Measurements from ENCODE around the gene GPR132.
"Not testable (repeated sequence)": the region's sequence is repeated elsewhere in the genome, so short reads cannot be mapped to it uniquely, and the experiment has no call there.

The GPR132 gene

DNA sequence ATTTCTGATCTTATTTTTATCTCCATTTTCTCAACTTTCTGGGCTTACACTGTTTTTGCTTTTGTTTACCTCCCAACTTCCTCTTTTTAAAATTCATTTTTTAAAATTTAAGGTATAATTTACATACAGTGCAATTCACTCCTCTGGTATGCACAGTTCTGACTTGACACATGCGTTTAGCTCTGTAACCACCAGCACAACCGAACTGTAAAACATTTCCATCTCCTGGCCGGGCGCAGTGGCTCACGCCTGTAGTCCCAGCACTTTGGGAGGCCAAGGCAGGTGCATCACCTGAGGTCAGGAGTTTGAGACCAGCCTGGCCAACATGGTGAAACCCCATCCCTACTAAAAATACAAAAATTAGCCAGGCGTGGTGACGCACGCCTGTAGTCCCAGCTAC, 16.2 kb upstream of the GPR132 start:
- DNase-seq, result peak in 1 of 42 donors; percentile 27
- intact Hi-C loops (cut with DNase I), result not testable (repeated sequence)

DNA sequence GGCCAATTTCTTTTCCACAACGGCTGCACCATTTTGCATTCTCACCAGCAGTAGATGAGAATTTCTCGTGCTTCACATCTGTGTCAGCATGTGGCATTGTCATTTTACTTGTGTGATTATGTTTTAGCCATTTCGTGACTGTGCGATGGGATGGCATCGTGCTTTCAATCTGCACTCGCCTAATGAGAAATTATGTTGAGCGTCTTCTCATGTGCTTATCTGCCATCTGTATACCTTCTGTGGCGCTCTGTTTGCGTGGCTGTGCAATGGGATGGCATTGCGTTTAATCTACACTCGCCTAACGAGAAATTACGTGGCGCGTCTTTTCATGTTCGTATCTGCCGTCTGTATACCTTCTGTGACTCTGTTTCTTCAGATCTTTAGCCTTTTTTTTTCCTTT, 14.9 kb upstream of the GPR132 start:
- intact Hi-C loops (cut with DNase I), result no loop called here
- no peak for DNase-seq

DNA sequence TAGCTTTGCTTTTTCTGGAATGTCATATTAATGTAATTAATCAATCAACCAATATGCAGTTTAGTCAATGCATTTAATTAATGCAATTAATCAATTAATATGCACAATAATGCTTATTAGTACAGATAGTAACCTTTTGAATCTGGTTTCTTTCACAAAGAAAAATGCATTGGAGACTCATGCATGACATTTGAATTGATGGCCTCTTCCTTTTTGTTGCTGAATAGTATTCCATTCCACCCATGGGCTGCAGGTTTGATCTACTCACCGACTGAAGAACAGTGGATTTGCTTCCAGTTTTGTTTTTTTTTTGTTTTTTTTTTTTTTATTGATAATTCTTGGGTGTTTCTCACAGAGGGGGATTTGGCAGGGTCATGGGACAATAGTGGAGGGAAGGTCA, 13.1 kb upstream of the GPR132 start:
- intact Hi-C loops (cut with DNase I), result no loop called here
- no peak for DNase-seq

GRCh38 chr14:105077649-105077995, 12.4 kb upstream of the GPR132 start:
- intact Hi-C loops (cut with DNase I), result no loop called here
- DNase-seq, result no peak

DNA sequence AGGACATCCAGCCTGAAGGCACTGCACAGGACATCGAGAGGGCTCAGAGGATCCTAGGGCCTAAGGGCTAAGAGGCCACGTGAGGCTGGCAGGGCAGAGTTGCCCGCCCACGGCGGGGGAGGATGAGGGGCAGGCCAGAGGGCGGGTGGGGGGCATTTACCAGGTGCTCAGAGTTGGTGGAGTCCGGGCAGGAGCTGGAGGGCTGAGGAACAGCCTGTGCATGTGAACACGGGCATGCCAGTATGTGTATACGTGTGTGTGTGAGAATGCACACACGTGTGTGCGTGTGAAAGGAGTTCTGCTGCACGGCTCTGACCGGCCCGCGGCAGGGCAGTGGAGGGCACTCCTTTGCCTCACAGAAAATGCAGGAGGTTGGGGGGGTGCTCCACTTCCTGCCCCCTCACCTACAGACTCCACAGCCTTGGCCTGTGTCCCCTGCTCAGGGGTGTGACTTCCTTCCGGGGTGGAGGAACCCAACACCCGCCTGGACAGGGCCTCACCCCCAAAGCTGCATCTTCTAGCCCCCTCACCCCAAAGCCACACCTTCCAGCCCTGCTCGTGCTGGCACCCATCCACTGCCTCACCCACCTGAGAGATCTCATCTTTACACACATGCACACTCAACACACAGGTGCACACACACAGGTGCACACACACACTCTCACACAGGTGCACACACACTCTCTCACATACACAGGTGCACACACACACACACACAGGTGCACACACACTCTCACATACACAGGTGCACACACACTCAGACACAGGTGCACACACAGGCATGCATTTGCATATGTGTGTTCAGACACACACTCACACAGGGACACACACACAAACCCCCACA, 11.8 kb upstream of the GPR132 start:
- no peak for DNase-seq
- intact Hi-C loops (cut with DNase I), result no loop called here

- DNase-seq, result no peak
- intact Hi-C loops (cut with DNase I), result no loop called here
These were observed 11.1 kb upstream of the GPR132 start for GRCh38 chr14:105076296-105076804.

DNA sequence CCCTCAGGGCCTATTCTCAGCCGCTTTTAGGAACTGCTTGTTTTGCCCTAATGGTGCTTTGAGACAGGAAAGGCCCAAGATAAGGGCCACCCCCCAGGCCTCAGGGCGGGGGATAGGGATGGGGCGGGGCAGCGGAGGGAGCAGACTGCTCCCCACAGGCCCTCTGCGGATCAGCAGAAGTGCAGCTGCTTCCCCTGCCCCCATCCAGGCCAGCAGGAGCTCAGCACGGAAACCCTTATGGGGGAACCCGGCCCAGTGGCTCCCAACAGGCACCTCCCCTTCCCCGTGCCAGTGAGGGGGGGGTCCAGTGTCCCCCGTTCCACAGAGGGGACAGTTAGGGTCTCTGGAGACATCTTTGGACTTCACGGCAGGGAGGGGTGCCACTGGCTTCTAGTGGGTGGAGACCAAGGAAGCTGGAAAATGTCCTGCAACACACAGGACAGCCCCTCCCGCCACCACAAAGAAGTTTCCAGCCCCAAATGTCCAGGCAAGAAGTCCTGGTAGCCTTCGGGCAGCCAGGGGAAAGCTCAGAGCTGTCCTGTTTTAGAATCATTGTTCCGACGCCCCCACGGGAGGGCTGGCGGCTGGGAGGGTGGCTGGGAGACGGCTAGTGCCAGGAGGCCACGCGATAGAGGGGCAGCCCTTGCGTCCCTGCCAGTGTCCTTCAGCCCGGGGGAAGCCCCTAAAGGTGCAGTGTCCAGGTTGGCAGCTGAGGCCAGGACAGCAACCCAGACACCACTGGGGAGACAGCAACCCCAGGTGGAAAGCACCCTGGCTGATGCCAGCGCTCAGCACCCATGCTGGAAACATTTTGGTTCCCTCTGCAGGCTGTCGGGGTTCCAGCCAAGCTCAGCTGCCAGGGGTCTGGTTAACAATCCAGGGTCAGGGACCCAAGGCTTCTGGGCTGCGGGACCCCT, 10.4 kb upstream of the GPR132 start:
- DNase-seq, result peak in 11 of 42 donors; percentile 36 to 55 (median 46)
- intact Hi-C loops (cut with DNase I), result no loop called here

DNA sequence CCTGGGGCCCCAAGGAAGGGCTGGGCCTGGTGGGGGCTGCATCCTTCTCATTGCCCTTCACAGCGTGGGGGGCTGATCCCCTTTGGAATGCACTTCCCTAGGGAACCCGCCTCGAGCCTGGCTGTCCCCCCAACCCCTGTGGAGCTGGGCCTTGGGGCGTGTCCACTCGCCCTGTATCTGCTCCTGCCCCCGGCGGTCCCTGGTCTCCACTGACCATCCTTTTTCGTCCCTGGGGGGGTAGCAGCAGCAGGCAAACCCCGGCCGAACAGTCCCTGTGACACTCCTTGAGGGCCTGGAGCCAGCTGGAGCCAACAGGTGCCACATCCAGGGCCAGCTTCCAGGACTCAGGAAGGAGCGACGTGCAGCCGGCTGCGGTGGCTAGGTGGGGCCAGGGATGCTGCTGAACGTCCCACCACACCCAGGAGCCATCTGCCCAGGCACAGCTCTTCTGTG, 9.4 kb upstream of the GPR132 start:
- intact Hi-C loops (cut with DNase I), result no loop called here
- no peak for DNase-seq

DNA sequence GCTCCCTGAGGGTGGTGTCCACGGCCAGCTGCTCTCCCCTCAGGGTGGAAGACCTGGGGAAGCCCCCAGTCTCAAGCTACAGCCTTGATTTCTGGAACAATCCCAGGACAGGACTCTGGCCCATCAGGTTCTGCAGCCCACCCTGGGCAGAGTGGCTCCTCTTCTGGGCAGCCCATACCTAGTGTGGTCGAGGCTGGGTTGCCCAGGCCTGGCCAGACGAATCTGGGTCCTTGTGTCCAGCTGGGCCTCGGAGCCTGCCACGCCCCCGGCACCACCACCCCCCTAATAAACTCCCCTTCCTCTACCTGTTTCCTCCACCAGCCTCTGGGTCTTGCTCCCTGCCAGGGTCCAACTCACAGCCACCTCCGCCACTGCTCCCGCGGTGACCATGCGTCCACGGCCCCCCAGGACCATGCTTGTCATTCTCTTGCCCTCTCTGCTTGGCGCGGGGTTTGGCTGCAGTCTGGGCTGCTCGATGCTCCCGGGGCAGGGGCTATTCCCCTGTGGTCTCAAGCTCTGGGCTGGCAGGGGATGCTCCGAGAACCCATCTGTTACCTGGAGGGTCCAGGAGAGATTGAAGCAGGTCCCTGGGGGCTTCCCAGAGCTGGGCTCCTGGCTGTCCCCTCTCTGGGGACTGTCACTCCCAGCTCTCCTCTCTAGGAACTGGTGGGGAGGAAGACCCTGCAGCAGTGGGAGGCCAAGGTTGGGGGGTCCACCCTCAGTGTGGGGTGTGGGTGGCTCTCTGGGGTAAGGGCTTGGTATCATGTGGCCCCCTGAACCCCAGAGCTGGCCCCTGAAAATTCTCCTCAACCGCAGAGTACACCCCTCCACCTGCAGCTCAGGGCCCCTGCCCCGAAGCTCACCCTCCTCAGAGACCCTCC, 8.7 kb upstream of the GPR132 start:
- intact Hi-C loops (cut with DNase I), result no loop called here
- DNase-seq, result no peak

- intact Hi-C loops (cut with DNase I), result no loop called here
- no peak for DNase-seq
These were observed 7.9 kb upstream of the GPR132 start for GRCh38 chr14:105072892-105073719.

- no peak for DNase-seq
- intact Hi-C loops (cut with DNase I), result no loop called here
These were observed 7.2 kb upstream of the GPR132 start for GRCh38 chr14:105072381-105072861.

- DNase-seq, result no peak
These were observed 6.7 kb upstream of the GPR132 start for GRCh38 chr14:105071942-105072341.

DNA sequence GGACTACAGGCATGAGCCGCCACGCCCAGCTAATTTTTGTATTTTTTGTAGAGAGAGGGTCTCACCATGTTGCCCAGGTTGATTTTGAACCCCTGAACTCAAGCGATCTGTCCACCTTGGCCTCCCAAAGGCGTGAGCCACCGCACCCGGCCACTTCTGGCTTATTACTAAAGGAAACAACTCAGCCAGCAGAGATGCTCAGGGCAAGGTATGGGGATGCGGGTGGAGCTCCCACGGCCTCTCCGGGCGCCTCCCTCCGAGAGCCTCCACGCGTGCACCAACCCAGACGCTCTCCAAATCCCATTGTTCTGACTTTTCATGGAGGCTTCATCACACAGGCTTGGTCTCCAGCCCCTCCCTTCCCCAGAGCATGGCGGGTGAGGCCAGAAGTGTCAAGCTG, 6.1 kb upstream of the GPR132 start:
- no peak for DNase-seq
- intact Hi-C loops (cut with DNase I), result no loop called here

More at GRCh38 chr14:105071942-105072341, 6.7 kb upstream of the GPR132 start:
- intact Hi-C loops (cut with DNase I), result no loop called here

- intact Hi-C loops (cut with DNase I), result no loop called here
- DNase-seq, result no peak
These were observed 5.5 kb upstream of the GPR132 start for GRCh38 chr14:105070760-105071137.

DNA sequence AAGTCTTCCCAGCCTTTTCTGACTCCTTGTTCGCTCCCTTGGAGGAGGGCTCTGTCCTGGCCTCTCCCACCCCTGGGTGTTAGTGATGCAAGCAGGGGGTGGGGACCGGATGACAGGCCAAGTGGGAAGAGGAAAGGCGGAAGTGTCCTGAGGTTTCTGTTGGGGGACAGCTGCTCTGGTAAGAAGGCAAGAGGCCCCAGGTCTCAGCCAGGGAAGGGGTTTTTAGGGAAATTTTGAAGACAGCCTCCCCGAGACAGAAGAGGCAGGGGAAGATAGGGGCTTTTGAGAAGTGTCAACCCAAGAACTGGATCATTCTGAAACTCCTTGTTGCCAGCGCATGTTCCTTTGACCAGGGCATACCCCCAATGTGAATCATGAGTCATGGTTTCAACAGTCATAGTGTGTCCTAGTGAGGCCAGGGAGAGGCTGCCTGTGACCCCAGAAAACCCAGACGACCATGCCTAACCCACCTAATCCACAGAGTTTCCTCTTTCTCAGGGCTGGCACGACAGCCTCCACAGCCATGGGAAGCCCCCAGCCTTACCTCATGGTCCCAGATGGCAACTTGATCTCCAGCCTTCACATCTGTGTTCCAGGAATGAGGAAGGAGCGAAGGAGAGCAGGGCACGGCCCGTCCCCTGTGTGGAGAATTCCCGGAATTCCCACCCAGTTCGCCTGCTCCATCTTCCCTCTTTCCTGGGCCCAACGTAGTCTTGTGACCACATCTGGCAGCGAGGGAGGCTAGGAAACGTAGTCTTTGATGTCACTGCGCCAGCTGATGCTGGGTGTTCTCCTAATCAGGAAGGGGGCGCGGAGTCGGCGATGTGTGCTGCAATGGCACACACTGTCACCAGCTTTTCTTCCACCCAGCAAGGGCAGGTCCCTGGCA, 4.9 kb upstream of the GPR132 start:
- intact Hi-C loops (cut with DNase I), result no loop called here
- peak in 6 of 42 donors; percentile 28 to 54 (median 39) for DNase-seq

DNA sequence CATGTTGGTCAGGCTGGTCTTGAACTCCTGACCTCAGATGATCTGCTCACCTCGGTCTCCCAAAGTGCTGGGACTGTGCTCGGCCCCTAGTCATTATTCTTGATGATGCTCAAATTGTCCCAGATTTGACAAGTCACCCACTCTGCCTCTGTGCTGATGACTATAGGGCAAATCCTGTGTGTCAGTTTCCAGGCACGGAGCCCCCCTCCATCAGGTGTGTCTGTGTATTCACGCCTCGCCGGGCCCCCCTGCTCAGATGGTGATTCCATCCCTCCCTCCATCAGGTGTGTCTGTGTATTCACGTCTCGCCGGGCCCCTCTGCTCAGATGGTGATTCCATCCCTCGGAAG, 4.3 kb upstream of the GPR132 start:
- DNase-seq, result no peak
- intact Hi-C loops (cut with DNase I), result no loop called here

- DNase-seq, result no peak
- intact Hi-C loops (cut with DNase I), result no loop called here
These were observed 3.6 kb upstream of the GPR132 start for GRCh38 chr14:105068818-105069217.

All from head of caudate nucleus (tissue), 42 donors.